Hematopoietic multipotent progenitor cell treated with erythropoietin and hydrocortisone succinate and interleukin-3 and kit ligand, for 15 days (in vitro differentiated cells): ENCODE data around the gene NHSL2.
A peak's percentile ranks its signal among the peaks of the same experiment; 100 is the strongest.
"Not testable (repeated sequence)": the region's sequence is repeated elsewhere in the genome, so short reads cannot be mapped to it uniquely, and the experiment has no call there.

Experiments
- DNase-seq: peaks from one replicate; pipeline ENCODE4 v3.0.0-alpha.2; 2015; ENCODE audit warnings: low spot score

The NHSL2 gene

GRCh38 chrX:72131317-72132294, 221.0 kb downstream of the NHSL2 start, which contains the start of gene RTL5:
TSS of gene RTL5 (minus strand) at chrX:72131915.
- no peak for DNase-seq

- no peak for DNase-seq
These were observed 221.8 kb downstream of the NHSL2 start for GRCh38 chrX:72132456-72132855.

GRCh38 chrX:72133851-72134546, 223.4 kb downstream of the NHSL2 start:
- no peak for DNase-seq

GRCh38 chrX:72137846-72138495, 227.3 kb downstream of the NHSL2 start:
- no peak for DNase-seq

GRCh38 chrX:72139538-72139937, 228.9 kb downstream of the NHSL2 start:
- DNase-seq, result no peak

GRCh38 chrX:72141372-72142004, 230.8 kb downstream of the NHSL2 start:
- no peak for DNase-seq

GRCh38 chrX:72142094-72142793, 231.6 kb downstream of the NHSL2 start:
- DNase-seq, result no peak

GRCh38 chrX:72142794-72143608, 232.4 kb downstream of the NHSL2 start:
- DNase-seq, result no peak

- no peak for DNase-seq
These were observed 232.9 kb downstream of the NHSL2 start for GRCh38 chrX:72143609-72143907.

- no peak for DNase-seq
These were observed 234.5 kb downstream of the NHSL2 start for GRCh38 chrX:72145181-72145580.

- no peak for DNase-seq
These were observed 235.9 kb downstream of the NHSL2 start for GRCh38 chrX:72146527-72146926.

- no peak for DNase-seq
These were observed 248.1 kb downstream of the NHSL2 start for GRCh38 chrX:72158773-72159172.

- DNase-seq, result no peak
These were observed 249.1 kb downstream of the NHSL2 start for GRCh38 chrX:72159769-72160168.

GRCh38 chrX:72165551-72165950, 254.9 kb downstream of the NHSL2 start:
- no peak for DNase-seq

GRCh38 chrX:72169008-72169728, 258.5 kb downstream of the NHSL2 start:
- no peak for DNase-seq

- not testable (repeated sequence) for DNase-seq
These were observed 265.6 kb downstream of the NHSL2 start for GRCh38 chrX:72176289-72176688.

GRCh38 chrX:72176981-72177380, 266.3 kb downstream of the NHSL2 start:
- DNase-seq, result no peak

- DNase-seq, result peak; percentile 13
These were observed 269.9 kb downstream of the NHSL2 start for GRCh38 chrX:72180539-72180938.

- peak; percentile 88 for DNase-seq
These were observed 270.8 kb downstream of the NHSL2 start, which contains the start of gene PIN4 for GRCh38 chrX:72181178-72182125. TSS of gene PIN4 (plus strand) at chrX:72181757. CDS start at chrX:72181786, 29 bp downstream.
